GM12878 (cell line): Measurements from ENCODE around the gene RFFL.

Experiments
- EP300 ChIP-seq, 2 experiments: fragments of 150-350 bp in 1 of 2; IDR thresholded peaks; 2 replicates each; pipeline ENCODE4 v1.6.1; 2011 to 2012; ENCODE audit warnings: low read depth in 2 of 2, low read length in 2 of 2, borderline replicate concordance in 1 of 2, improper control_type of control experiment in 1 of 2, inconsistent platforms in 1 of 2; ENCODE audit not compliant: control insufficient read depth in 1 of 2
- GABPA ChIP-seq: IDR thresholded peaks from 2 replicates; pipeline ENCODE4 v1.6.1; 2014; ENCODE audit warnings: antibody characterized with exemption, low read depth, mild to moderate bottlenecking, inconsistent platforms
- POLR2A ChIP-seq: IDR thresholded peaks from 2 replicates; pipeline ENCODE4 v1.6.1; 2011; ENCODE audit warnings: low read depth, mild to moderate bottlenecking, low read length
- RFX5 ChIP-seq: IDR thresholded peaks from 2 replicates; pipeline ENCODE4 v1.6.1; 2011; ENCODE audit warnings: low read depth, low read length, improper control_type of control experiment
- SRF ChIP-seq, 2 experiments: IDR thresholded peaks; 2 replicates each; pipeline ENCODE4 v1.6.1; 2011; ENCODE audit warnings: low read depth in 2 of 2, low read length in 2 of 2, mild to moderate bottlenecking in 1 of 2, moderate library complexity in 1 of 2
- SUZ12 ChIP-seq: fragments of 200-600 bp; sonication (generic); IDR thresholded peaks from one replicate; pipeline ENCODE4 v1.6.1; 2018; ENCODE audit warnings: antibody characterized with exemption, mild to moderate bottlenecking; ENCODE audit not compliant: unreplicated experiment
- USF1 ChIP-seq: IDR thresholded peaks from 2 replicates; pipeline ENCODE4 v1.6.1; 2011; ENCODE audit warnings: borderline replicate concordance, low read depth, mild to moderate bottlenecking, moderate library complexity, mixed read lengths, low read length; ENCODE audit not compliant: insufficient read depth; ENCODE audit errors: extremely low read length
- TF ChIP-seq, protein P1 (sequence below): fragments of 450-650 bp; IDR thresholded peaks from 2 replicates; pipeline ENCODE4 v1.6.1; 2017; ENCODE audit warnings: antibody characterized with exemption, mild to moderate bottlenecking, moderate library complexity
- TF ChIP-seq, protein P2 (sequence below), 3 experiments: IDR thresholded peaks in 2 of 3; conservative IDR thresholded peaks in 1 of 3; 2 replicates each; pipeline ENCODE4 v1.5.1; 2011; ENCODE audit warnings: low read depth in 3 of 3, low read length in 3 of 3, mild to moderate bottlenecking in 3 of 3, control low read depth in 2 of 3, moderate library complexity in 2 of 3, inconsistent platforms in 1 of 3, mixed read lengths in 1 of 3; ENCODE audit not compliant: control insufficient read depth in 2 of 3, insufficient read depth in 1 of 3; ENCODE audit errors: extremely low read depth in 1 of 3

DNA sequence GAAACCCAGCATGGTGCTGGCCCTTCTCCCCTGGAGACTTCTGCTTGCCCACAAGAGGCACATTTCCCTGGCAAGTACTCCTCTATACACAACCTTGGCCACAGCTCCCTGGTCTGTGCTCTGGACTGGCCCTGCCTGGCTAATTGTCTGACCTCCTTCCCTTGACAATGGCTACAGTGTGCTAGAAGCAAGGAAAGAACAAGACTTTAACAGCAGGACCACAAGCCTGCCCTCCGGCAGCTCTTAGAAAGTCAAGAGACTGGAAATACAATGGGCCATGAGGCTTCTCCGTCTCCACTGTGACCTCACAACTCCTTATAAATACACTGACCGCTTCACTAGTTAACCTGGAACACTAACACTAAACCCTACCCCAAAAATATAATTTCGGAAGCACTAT lies 46.5 kb downstream of the RFFL start:
- no peak for TF ChIP-seq SRF (IDR thresholded peaks at IDR 0.05; ENCODE audit: low read depth in 2 of 2, low read length in 2 of 2)
- TF ChIP-seq POLR2A = no peak
- TF ChIP-seq USF1 = no peak
- no peak for TF ChIP-seq SUZ12
- TF ChIP-seq EP300 (IDR thresholded peaks at IDR 0.05; ENCODE audit: borderline replicate concordance in 1 of 2, control insufficient read depth in 1 of 2, low read depth in 2 of 2, low read length in 2 of 2) = no peak
- TF ChIP-seq, protein P1, sequence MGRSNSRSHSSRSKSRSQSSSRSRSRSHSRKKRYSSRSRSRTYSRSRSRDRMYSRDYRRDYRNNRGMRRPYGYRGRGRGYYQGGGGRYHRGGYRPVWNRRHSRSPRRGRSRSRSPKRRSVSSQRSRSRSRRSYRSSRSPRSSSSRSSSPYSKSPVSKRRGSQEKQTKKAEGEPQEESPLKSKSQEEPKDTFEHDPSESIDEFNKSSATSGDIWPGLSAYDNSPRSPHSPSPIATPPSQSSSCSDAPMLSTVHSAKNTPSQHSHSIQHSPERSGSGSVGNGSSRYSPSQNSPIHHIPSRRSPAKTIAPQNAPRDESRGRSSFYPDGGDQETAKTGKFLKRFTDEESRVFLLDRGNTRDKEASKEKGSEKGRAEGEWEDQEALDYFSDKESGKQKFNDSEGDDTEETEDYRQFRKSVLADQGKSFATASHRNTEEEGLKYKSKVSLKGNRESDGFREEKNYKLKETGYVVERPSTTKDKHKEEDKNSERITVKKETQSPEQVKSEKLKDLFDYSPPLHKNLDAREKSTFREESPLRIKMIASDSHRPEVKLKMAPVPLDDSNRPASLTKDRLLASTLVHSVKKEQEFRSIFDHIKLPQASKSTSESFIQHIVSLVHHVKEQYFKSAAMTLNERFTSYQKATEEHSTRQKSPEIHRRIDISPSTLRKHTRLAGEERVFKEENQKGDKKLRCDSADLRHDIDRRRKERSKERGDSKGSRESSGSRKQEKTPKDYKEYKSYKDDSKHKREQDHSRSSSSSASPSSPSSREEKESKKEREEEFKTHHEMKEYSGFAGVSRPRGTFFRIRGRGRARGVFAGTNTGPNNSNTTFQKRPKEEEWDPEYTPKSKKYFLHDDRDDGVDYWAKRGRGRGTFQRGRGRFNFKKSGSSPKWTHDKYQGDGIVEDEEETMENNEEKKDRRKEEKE = no peak
- TF ChIP-seq GABPA = no peak
- TF ChIP-seq RFX5 = no peak
- TF ChIP-seq, protein P2, sequence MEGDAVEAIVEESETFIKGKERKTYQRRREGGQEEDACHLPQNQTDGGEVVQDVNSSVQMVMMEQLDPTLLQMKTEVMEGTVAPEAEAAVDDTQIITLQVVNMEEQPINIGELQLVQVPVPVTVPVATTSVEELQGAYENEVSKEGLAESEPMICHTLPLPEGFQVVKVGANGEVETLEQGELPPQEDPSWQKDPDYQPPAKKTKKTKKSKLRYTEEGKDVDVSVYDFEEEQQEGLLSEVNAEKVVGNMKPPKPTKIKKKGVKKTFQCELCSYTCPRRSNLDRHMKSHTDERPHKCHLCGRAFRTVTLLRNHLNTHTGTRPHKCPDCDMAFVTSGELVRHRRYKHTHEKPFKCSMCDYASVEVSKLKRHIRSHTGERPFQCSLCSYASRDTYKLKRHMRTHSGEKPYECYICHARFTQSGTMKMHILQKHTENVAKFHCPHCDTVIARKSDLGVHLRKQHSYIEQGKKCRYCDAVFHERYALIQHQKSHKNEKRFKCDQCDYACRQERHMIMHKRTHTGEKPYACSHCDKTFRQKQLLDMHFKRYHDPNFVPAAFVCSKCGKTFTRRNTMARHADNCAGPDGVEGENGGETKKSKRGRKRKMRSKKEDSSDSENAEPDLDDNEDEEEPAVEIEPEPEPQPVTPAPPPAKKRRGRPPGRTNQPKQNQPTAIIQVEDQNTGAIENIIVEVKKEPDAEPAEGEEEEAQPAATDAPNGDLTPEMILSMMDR (IDR thresholded peaks at IDR 0.05 in 2 of 3, conservative IDR thresholded peaks at IDR 0.05 in 1 of 3; ENCODE audit: control insufficient read depth in 2 of 3, extremely low read depth in 1 of 3, insufficient read depth in 1 of 3, low read depth in 3 of 3, low read length in 3 of 3) = no peak
